ENCODE results near the gene FAM210A.
"Not testable (repeated sequence)": the region's sequence is repeated elsewhere in the genome, so short reads cannot be mapped to it uniquely, and the experiment has no call there.

FAM210A gene

GRCh38 chr18:13700153-13700552, 26.2 kb downstream of the FAM210A start:
- no peak for DNase-seq (ENCODE audit: low spot score)

GRCh38 chr18:13696961-13697360, 29.4 kb downstream of the FAM210A start:
- DNase-seq (ENCODE audit: low spot score): no peak

DNA sequence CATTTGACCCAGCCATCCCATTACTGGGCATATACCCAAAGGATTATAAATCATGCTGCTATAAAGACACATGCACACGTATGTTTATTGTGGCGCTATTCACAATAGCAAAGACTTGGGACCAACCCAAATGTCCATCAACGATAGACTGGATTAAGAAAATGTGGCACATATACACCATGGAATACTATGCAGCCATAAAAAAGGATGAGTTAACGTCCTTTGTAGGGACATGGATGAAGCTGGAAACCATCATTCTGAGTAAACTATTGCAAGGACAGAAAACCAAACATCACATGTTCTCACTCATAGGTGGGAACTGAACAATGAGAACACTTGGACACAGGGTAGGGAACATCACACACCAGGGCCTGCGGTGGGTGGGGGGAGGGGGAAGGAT, 31.0 kb downstream of the FAM210A start:
- not testable (repeated sequence) for DNase-seq (ENCODE audit: low spot score)

DNA sequence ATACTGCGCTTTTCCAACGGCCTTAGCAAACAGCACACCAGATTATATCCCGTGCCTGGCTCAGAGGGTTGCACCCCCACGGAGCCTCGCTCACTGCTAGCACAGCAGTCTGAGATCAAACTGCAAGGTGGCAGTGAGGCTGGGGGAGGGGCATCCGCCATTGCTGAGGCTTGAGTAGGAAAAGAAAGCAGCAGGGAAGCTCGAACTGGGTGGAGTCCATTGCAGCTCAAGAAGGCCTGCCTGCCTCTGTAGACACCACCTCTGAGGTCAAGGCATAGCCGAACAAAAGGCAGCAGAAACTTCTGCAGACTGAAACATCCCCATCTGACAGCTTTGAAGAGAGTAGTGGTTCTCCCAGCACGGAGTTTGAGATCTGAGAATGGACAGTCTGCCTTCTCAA, 36.3 kb downstream of the FAM210A start:
- DNase-seq (ENCODE audit: low spot score): not testable (repeated sequence)

DNA sequence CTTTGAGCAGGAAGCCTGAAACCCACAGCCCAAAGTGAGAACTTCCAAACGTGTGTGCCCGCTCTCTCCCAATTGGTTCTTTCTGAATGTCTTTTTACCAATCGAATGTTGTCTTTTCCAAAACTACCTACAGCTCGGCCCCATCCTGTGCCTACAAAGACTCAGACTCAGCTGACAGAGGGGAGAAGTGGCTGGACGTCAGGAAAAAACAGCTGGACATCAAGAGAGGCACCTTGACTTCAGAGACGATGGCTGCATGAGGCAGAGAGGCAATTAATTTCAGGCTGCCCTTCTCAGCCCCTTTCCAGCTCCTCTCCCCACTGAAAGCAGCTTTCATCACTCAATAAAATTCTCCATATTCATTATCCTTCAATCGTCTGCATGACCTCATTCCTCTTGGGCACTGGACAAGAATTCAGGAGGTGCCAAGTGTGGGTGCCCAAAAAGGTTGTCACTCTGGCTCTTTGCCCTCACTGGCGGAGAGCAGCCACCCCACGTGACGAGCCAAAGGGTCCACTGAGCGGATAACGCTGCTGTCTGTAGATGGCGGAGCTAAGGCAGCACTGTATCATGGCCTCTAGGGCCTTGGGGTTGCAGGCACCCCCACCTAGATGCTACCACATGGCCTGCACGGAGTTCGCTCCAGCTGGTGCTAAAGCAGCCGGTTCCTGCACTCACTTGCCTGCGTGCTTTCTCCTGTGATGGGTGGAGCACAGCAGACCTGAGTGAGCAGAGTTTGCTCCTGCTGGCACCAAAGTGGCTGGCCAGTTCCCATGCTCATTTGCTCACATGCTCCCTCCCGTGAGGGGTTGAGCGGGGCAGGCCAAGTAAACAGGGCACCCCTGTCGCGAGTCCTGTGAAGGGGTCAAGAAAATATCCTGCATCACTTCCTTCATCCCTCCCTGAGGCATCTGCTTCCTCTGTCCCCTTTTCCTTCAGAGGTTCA, 37.9 kb downstream of the FAM210A start:
- DNase-seq (ENCODE audit: low spot score): no peak

- no peak for DNase-seq (ENCODE audit: low spot score)
Observed at GRCh38 chr18:13684546-13684945, 41.8 kb downstream of the FAM210A start.

GRCh38 chr18:13681701-13682100, 44.7 kb downstream of the FAM210A start:
- no peak for DNase-seq (ENCODE audit: low spot score)

DNA sequence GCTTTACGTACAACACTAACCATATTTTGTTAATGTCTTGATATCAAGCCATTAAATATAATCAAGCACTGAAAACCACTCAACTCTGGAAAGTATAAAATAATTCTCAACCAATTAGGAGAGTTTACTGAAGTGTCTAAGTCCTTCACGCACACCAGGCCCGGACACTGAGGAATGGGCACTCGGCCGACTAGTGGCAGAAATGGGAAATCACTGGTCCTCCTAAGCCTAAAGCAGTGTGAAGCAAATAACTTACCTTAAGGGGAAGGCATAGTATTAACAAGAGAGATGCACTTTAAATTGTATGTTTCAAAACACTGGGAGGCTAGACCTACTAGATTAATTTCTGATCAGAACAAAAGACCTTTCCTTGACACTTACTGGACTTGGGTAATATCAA, 45.7 kb downstream of the FAM210A start:
- DNase-seq (ENCODE audit: low spot score): no peak

GRCh38 chr18:13677350-13677749, 49.0 kb downstream of the FAM210A start:
- DNase-seq (ENCODE audit: low spot score): not testable (repeated sequence)

- DNase-seq (ENCODE audit: low spot score): no peak
Observed at GRCh38 chr18:13676471-13676870, 49.9 kb downstream of the FAM210A start.

DNA sequence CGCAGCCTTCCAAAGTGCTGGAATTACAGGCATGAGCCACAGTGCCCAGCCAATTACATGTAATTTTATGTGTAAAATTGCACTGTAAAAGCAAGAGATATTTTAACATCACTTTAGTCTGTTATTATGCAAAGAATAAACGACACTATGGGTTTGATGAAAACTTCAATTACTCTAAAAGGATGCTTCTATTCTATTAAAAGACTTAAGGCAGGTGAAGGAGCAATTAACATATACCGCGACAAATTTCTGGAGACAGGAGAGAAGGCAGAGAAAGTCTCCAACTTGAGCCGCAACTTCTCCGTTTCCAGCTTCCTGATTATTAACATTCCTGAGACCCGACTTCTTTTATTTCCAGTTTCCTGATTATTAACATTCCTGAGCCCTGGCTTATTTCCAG, 53.7 kb downstream of the FAM210A start:
- DNase-seq (ENCODE audit: low spot score): no peak

GRCh38 chr18:13661779-13662256, 64.5 kb downstream of the FAM210A start:
- DNase-seq (ENCODE audit: low spot score): no peak

- no peak for DNase-seq (ENCODE audit: low spot score)
Observed at GRCh38 chr18:13661051-13661778, 65.1 kb downstream of the FAM210A start.

DNA sequence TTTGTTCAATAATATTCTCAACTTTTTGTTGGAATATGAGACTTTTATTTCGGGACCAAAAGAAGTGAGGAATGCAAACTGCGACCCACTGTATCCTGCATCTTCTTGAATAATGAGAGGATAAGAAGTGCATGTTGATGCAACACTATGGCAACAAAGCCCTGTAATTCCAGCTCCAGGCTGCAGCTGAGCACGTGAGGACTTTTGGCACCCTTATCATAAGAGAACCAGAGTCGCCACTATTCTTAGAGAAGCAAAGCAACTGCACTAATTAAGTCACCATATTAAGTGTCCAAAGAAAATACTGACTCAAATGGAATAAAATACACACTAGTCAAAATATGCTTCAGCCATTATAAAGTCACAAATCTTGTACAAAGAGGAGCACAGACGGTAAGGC, 65.8 kb downstream of the FAM210A start:
- DNase-seq (ENCODE audit: low spot score): no peak

- no peak for DNase-seq (ENCODE audit: low spot score)
Observed at GRCh38 chr18:13658436-13659204, 67.7 kb downstream of the FAM210A start.

DNA sequence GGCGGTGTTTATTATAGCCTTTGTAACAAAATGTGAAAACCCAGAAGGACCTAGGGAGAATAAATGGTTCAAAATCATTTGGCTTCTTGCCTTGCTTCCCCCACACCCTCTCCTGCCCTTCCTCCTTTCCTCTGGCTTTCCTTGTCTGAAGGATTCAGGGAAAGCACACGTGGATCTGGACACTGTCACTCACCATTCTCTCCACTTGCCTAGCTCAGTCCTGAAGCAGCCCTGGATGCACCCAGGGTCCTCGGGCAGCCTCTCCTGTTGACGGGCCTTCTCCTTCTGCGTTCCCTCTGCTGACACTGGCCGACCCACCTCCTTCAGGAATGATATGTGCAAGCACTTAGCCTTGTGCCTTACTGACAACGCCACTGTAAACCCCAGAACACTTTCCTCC, 68.4 kb downstream of the FAM210A start:
- no peak for DNase-seq (ENCODE audit: low spot score)

DNA sequence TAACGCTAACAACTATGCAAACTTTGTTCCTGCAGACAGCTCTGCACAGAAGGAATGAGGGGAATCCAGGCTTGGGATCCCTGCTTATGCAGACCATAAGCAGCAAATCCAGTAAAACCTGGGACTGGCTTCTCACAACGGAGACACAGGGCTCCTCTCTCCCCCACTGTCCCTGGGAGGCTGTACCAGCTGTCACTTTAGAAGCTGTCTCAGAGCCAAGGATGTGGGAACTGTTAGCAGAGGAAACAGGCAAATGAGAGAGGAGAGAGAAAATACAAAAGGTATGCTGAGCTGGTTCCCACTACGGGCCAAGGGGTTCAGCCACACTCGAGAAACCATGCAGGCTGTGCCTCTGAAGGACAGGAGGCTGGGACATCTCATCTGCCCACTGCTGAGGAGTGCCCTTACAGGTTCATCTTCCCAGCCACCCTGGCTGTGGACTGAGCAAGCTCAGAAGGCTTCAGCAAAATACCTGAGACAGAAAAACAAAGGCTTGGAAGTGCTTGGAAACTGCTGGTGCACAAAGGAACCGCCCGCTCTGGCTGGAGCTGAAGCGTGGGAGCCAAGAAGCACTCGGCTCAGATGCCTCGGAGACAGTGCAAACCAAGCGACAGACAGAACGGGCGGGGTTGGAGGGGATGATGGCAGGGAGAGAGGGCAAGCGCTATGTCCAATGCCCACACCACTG, 72.5 kb downstream of the FAM210A start:
- DNase-seq (ENCODE audit: low spot score): peak; percentile 29

- no peak for DNase-seq (ENCODE audit: low spot score)
Observed at GRCh38 chr18:13649397-13650390, 76.7 kb downstream of the FAM210A start.

- DNase-seq (ENCODE audit: low spot score): no peak
Observed at GRCh38 chr18:13647761-13648160, 78.6 kb downstream of the FAM210A start.

DNA sequence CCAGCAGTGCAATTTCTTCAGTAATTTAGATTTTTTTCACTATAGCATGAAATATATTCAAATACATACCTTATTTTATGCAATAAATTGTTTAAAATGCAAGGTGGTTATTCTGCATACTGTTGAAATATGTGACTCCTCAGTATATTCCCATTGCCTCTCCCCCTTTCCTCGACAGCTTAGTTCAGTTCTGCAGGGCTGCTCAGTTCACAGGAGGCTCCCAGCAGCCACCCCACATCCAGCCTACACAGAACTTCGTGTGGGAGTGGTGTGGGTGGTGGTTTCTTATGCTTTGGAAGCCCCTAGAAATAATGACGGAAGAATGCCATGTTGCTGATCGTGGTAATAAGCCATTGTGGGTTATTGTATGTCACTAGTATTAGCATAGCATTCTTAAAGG, 79.7 kb downstream of the FAM210A start:
- no peak for DNase-seq (ENCODE audit: low spot score)

Data from GM03348 (cell line).